Fibroblast of villous mesenchyme (primary cell): ENCODE measurements around the gene STYXL1. TPM values are rescaled to one million over a fixed set of nuclear protein-coding genes. Genes with fewer than 3 reads are reported as not detected.

Source experiments
- DNase-seq: peaks from one replicate; pipeline ENCODE4 v3.0.0-alpha.2; 2010; ENCODE audit warnings: low read depth
- H3K4me3 ChIP-seq: 2 replicates; pipeline ENCODE4 v1.5.1; 2011; ENCODE audit warnings: low read depth, mild to moderate bottlenecking, low read length
- CTCF ChIP-seq: IDR thresholded peaks from 2 replicates; pipeline ENCODE4 v1.5.1; 2012; ENCODE audit warnings: low read depth, mild to moderate bottlenecking, low read length; ENCODE audit not compliant: insufficient read depth
- total RNA-seq: library from RNA; depleted of rRNA; stranded (reverse); fragments of >200 nt; gene quantifications from 2 replicates; pipeline ENCODE4 v1.2.3, GENCODE V29; 2012

Gene STYXL1
- total RNA-seq, 1 donor, result 35.4 TPM

- TF ChIP-seq CTCF, result no peak
- no peak overlapping the region for H3K4me3 ChIP-seq
- DNase-seq, result no peak
These were observed 49.8 kb downstream of the STYXL1 start for GRCh38 chr7:75998038-75998437.

- TF ChIP-seq CTCF, result no peak
- no peak for DNase-seq
- H3K4me3 ChIP-seq, result no peak overlapping the region
These were observed 51.3 kb downstream of the STYXL1 start for GRCh38 chr7:75996476-75996875.

- TF ChIP-seq CTCF, result no peak
These were observed 51.8 kb downstream of the STYXL1 start for GRCh38 chr7:75995996-75996395.

GRCh38 chr7:75995052-75995471, 52.7 kb downstream of the STYXL1 start:
- peak overlapping the region; percentile 54 for H3K4me3 ChIP-seq
- DNase-seq, result no peak
- TF ChIP-seq CTCF, result no peak

More at GRCh38 chr7:75995996-75996395, 51.8 kb downstream of the STYXL1 start:
- no peak for DNase-seq
- no peak overlapping the region for H3K4me3 ChIP-seq

GRCh38 chr7:75994388-75995051, 53.3 kb downstream of the STYXL1 start, which contains the start of gene TMEM120A:
Gene TMEM120A (minus strand): TSS chr7:75994595. CDS start chr7:75994570, 25 bp downstream.
- DNase-seq, result peak; percentile 94
- peak within 1 kb of the TSS; percentile 75 for H3K4me3 ChIP-seq
- no peak for TF ChIP-seq CTCF

- peak; percentile 76 for DNase-seq
- no peak for TF ChIP-seq CTCF
- H3K4me3 ChIP-seq, result peak overlapping the region; percentile 75
These were observed 54.0 kb downstream of the STYXL1 start for GRCh38 chr7:75993689-75994387.
